ENCODE results near the gene LEMD2. TPM values are rescaled to one million over a fixed set of nuclear protein-coding genes. Genes with fewer than 3 reads are reported as not detected.

The LEMD2 gene
- total RNA-seq, 1 experiment from 2014 or later: 62.9 TPM

- no peak for TF ChIP-seq ZSCAN18 (CRISPR knock-in tag; IDR thresholded peaks at IDR 0.05)
- TF ChIP-seq ATF3 (CRISPR knock-in tag; conservative IDR thresholded peaks at IDR 0.05): no peak
- no peak for TF ChIP-seq USF1 (CRISPR knock-in tag; IDR thresholded peaks at IDR 0.05)
- no peak for TF ChIP-seq ATF1 (CRISPR knock-in tag; IDR thresholded peaks at IDR 0.05)
- TF ChIP-seq ZNF671 (CRISPR knock-in tag; IDR thresholded peaks at IDR 0.05): no peak
These were observed 30.1 kb downstream of the LEMD2 start (continued) for GRCh38 chr6:33758815-33759216.

- TF ChIP-seq USF2 (CRISPR knock-in tag; IDR thresholded peaks at IDR 0.05) (no peak), IRF1 (CRISPR knock-in tag; IDR thresholded peaks at IDR 0.05) (no peak)
- ChIA-PET POLR2A (interaction anchor here (0.5 to 1.4 kb wide), 2 partner anchors 12 to 110 kb away, joined by 4 to 5 read pairs; no protein-coding TSS in a partner anchor), CTCF (interaction anchor here (1.0 to 7.1 kb wide), 4 partner anchors 13 to 305 kb away, joined by 3 to 41 read pairs (median 4); partner anchors contain the start of gene UQCC2)
- H3K9me3 Mint-ChIP-seq: no peaks in the 10 kb centered on the region
- DNase-seq (ENCODE audit: low spot score) (no peak), ATAC-seq (no peak)
- H3K4me1 Mint-ChIP-seq: peaks cover 7% of the 10 kb centered on the region; the same call in 1 of the 2 replicates
- H3K27ac Mint-ChIP-seq: no peak overlapping the region
- H3K36me3 Mint-ChIP-seq: no peaks in the 10 kb centered on the region
- H3K4me3 Mint-ChIP-seq: no peak overlapping the region
- no peaks in the 10 kb centered on the region; the same call in 1 of the 2 replicates for H3K27me3 Mint-ChIP-seq (ENCODE audit: low read depth)
These were observed 31.0 kb downstream of the LEMD2 start for GRCh38 chr6:33757906-33758305.

GRCh38 chr6:33757113-33757512 lies 31.8 kb downstream of the LEMD2 start:
- Mint-ChIP-seq H3K27ac (no peak overlapping the region), H3K36me3 (no peaks in the 10 kb centered on the region), H3K27me3 (ENCODE audit: low read depth) (no peaks in the 10 kb centered on the region; the same call in 1 of the 2 replicates), H3K4me1 (peaks cover 7% of the 10 kb centered on the region; the same call in 1 of the 2 replicates), H3K4me3 (no peak overlapping the region), H3K9me3 (no peaks in the 10 kb centered on the region)
- ATAC-seq: no peak
- TF ChIP-seq FOXJ3 (CRISPR knock-in tag; IDR thresholded peaks at IDR 0.05; ENCODE audit: borderline replicate concordance) (no peak), ZMAT4 (CRISPR knock-in tag; IDR thresholded peaks at IDR 0.05) (no peak), FOXP4 (CRISPR knock-in tag; IDR thresholded peaks at IDR 0.05) (no peak), ZBTB21 (CRISPR knock-in tag; IDR thresholded peaks at IDR 0.05; ENCODE audit: borderline replicate concordance) (no peak), MXD4 (CRISPR knock-in tag; IDR thresholded peaks at IDR 0.05; ENCODE audit: borderline replicate concordance) (no peak), JAZF1 (CRISPR knock-in tag; IDR thresholded peaks at IDR 0.05) (no peak), USF2 (CRISPR knock-in tag; IDR thresholded peaks at IDR 0.05) (no peak), NFATC4 (CRISPR knock-in tag; IDR thresholded peaks at IDR 0.05) (no peak)
- CTCF ChIA-PET: interaction anchor here (1.2 to 7.1 kb wide), 2 partner anchors 14 to 306 kb away, joined by 3 to 41 read pairs; no protein-coding TSS in a partner anchor
- POLR2A ChIA-PET: interaction anchor here (1.4 kb wide), 1 partner anchor 13 kb away, joined by 4 read pairs; no protein-coding TSS in a partner anchor
- no peak for DNase-seq (ENCODE audit: low spot score)

Data from WTC11 (cell line).